ENCODE measurements around the gene HOPX. TPM values are rescaled to one million over a fixed set of nuclear protein-coding genes. Genes with fewer than 3 reads are reported as not detected.

The HOPX gene
- total RNA-seq, 1 donor: 0.36 TPM

DNA sequence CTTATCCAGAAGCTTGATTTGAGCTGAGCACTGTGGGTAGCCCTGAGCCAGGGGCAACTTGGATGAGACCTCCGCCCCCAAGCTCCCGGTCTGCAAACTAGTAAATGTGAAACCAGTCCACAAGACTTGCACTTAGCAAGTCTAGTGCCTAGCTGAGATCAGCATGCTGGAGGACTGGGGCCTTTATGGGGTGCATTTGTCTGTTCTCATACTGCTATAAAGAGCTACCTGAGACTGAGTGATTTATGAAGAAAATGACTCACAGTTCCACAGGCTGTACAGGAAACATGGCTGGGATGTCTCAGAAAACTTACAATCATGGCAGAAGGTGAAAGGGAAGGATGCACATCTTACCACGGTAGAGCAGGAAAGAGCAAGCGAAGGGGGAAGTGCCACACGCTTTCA lies 42.1 kb upstream of the HOPX start:
- H3K4me3 ChIP-seq (ENCODE audit: low read depth, low read length): no peak overlapping the region
- TF ChIP-seq, protein P1, sequence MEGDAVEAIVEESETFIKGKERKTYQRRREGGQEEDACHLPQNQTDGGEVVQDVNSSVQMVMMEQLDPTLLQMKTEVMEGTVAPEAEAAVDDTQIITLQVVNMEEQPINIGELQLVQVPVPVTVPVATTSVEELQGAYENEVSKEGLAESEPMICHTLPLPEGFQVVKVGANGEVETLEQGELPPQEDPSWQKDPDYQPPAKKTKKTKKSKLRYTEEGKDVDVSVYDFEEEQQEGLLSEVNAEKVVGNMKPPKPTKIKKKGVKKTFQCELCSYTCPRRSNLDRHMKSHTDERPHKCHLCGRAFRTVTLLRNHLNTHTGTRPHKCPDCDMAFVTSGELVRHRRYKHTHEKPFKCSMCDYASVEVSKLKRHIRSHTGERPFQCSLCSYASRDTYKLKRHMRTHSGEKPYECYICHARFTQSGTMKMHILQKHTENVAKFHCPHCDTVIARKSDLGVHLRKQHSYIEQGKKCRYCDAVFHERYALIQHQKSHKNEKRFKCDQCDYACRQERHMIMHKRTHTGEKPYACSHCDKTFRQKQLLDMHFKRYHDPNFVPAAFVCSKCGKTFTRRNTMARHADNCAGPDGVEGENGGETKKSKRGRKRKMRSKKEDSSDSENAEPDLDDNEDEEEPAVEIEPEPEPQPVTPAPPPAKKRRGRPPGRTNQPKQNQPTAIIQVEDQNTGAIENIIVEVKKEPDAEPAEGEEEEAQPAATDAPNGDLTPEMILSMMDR (IDR thresholded peaks at IDR 0.05; ENCODE audit: insufficient read depth, low read length): no peak
- no peak for DNase-seq (ENCODE audit: low read depth)

DNA sequence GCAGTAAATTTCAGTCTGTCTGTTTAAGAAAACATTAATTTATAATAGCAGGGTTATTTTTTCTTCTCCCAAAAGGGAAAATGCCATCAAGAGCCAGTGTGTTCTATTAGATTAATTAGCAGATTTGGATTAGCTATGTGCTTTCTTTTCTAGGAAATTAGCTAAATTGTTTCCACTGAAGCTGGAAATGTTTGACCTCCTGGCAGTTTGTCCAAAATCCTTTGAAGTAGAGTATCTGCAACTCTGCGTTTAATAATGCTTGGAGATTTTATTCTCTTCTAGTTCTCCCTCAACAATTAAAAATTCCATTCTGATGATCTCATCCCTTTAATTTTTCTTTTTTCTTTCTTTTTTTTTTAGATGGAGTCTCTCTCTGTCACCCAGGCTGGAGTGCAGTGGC lies 27.1 kb upstream of the HOPX start:
- TF ChIP-seq, protein P1 (IDR thresholded peaks at IDR 0.05; ENCODE audit: insufficient read depth, low read length): no peak
- DNase-seq (ENCODE audit: low read depth): no peak
- no peak overlapping the region for H3K4me3 ChIP-seq (ENCODE audit: low read depth, low read length)

DNA sequence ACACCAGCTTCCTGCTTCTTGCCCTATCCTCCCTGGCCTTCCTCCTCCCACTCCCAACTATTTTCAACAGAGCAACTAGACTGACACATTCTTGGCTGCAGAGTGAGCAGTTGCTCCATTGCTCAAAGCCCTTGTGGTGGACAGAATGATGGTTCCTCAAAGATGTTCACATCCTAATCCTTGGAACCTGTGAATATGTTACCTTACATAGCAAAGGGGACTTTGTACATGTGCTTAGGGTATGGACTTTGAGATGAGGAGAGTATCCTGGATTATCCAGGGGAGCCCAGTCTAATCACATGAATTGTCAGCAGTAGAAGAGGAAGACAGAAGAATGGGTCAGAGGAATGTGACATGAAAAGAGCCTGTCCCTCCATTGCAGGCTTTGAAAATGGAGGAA lies 24.9 kb upstream of the HOPX start:
- no peak for DNase-seq (ENCODE audit: low read depth)
- TF ChIP-seq, protein P1 (IDR thresholded peaks at IDR 0.05; ENCODE audit: insufficient read depth, low read length): no peak

DNA sequence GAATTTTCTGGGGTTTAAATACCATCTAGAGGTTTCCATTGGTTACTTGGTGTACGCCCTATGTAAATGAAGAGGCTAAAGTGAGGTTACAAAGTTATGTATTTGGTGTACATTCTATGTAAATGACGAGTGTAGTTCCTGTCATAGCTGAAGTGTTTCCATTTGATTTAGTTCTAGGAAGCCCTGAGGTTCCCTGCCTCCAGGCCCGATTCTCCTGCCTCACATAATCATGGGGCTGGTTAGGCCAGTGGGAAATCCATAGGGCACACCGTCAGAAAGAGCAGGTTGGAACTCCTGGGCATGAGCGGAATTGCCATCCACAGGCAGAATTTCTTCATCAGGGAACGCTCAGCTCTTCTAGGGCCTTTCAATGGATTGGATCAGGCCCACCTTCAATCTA lies 24.2 kb upstream of the HOPX start:
- TF ChIP-seq, protein P1 (IDR thresholded peaks at IDR 0.05; ENCODE audit: insufficient read depth, low read length): no peak
- no peak overlapping the region for H3K4me3 ChIP-seq (ENCODE audit: low read depth, low read length)
- DNase-seq (ENCODE audit: low read depth): no peak

More for the DNA sequence above, 24.9 kb upstream of the HOPX start:
- no peak overlapping the region for H3K4me3 ChIP-seq (ENCODE audit: low read depth, low read length)

DNA sequence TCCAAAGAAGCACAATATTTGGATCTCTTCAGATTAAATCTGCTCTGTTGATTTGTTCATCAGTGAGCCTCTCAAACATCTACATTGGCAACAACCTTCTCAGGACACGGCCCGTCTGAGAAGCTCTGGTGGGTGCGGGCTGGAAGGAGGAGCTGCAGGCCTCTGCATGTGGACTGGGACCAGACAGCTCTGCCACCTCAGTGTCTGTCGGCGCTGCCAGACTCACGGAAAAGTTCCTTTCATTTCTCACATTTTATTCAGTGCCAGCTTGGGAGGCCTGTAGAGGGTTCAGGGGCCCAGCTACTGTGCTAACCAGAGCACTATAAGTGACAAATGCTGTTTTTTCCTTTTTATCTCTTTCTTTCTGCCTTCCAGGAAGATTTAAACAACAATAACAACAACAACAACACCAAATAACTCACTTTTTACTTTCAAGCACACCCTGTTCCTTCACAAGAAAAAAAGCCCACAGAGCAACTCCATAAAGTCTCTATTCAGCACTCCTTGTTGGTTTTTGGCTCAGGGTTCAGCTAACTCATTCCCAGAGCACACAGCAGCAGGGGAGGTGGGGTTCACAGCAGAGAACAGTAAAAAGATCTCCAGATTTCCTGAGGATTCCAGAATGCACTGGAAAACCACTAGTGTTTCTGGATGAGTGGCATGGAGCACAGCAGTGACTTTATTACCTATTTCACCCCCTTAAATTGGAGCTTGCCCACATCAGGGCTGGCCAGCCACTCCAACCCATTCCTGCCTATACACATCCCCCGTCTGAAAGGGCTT lies 23.2 kb upstream of the HOPX start:
- no peak for DNase-seq (ENCODE audit: low read depth)
- H3K4me3 ChIP-seq (ENCODE audit: low read depth, low read length): no peak overlapping the region
- TF ChIP-seq, protein P1 (IDR thresholded peaks at IDR 0.05; ENCODE audit: insufficient read depth, low read length): no peak

DNA sequence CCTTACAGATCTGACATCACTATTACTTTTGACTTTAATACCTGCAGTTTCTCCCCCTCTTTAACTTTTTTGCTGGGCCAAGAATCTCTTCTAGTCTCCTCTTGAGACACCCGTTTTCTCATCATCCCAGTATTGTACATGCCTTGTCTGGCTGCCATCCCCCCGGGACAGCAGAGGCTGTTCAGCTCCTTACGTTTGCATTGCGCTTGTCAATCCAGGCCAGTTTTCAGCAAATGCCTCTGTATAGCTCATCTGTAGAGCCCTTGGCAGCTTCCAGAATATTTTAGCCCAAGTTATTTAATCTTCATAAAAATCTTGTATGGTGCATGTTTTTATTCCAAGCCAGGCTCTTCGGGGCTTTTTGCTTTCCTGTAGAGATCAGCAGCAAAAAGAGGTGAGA lies 22.3 kb upstream of the HOPX start:
- no peak overlapping the region for H3K4me3 ChIP-seq (ENCODE audit: low read depth, low read length)
- DNase-seq (ENCODE audit: low read depth): no peak
- TF ChIP-seq, protein P1 (IDR thresholded peaks at IDR 0.05; ENCODE audit: insufficient read depth, low read length): no peak

DNA sequence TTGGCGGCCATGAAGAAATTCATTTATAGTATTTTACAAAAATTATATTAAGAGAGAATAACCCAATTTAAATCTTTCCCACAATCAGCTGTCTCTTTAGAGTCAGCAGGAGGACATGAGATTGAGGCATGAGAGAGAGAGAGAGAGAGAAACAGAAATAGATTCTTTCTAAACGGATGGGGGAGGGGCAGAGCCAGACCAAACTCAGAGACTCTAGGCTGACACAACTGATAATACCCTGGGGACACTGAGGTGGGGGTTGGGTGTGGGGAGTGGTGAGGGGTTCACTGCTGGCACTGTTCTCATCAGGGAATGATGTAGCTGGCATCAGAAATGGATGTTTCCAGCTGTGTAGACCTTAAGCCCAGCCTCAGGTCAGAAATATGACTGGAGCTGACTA lies 20.5 kb upstream of the HOPX start:
- TF ChIP-seq, protein P1 (IDR thresholded peaks at IDR 0.05; ENCODE audit: insufficient read depth, low read length): no peak
- DNase-seq (ENCODE audit: low read depth): no peak
- H3K4me3 ChIP-seq (ENCODE audit: low read depth, low read length): no peak overlapping the region

All from fibroblast of the aortic adventitia (primary cell).